GM19372 (cell line): ENCODE results near the gene MBNL3.

Experiments
- ATAC-seq: cut with Tn5 transposase; IDR thresholded peaks from one replicate; pipeline ENCODE4 v1.9.1; 2021; ENCODE audit warnings: mild to moderate bottlenecking, low read depth, moderate library complexity; ENCODE audit not compliant: unreplicated experiment

MBNL3 gene

DNA sequence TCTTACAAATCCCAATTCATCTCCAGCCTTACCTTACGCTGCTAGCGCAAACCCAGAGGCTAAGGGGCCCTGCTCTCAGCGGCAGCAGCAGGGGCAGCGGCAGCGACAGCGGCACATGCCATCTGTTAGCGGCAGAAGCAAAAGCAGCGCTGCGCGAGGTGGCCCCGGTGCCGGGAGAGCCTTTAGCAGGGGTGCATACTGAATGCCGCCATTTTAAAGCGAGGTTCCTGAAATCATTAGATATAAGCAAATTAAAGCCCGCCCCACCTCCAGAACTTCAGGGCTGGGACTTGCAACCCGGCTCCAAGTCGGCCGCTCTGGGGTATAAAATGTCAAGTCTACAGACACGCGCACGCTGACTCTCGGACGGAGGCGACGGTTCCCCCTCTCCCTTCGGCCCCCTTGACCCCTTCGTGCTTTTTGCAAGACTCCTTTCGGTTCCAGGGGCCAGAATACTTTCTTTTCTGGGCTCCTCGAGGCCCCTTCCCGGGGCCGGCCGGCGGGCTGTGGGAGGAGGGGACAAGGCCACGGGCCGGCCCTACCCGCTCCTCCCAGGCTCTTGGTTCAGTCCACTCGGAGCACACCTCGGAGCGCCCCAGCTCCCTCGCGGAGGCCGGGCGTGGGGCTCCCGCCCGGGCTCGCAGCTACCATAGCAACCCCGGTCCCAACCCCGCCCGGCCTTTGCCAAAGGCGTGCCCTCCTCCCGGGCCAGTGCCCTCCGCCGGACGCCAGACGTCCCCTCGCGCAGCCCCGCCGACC is at the start of gene MBNL3:
Gene MBNL3 (minus strand): TSS at position 220 of the 759 bp plus-strand sequence. CDS start 49,427 bp downstream, outside the sequence.
- peak; percentile 55 for ATAC-seq

GRCh38 chrX:132533409-132533808 is 44.6 kb upstream of the MBNL3 start:
- ATAC-seq, result no peak

GRCh38 chrX:132532913-132533312 is 44.1 kb upstream of the MBNL3 start:
- no peak for ATAC-seq

DNA sequence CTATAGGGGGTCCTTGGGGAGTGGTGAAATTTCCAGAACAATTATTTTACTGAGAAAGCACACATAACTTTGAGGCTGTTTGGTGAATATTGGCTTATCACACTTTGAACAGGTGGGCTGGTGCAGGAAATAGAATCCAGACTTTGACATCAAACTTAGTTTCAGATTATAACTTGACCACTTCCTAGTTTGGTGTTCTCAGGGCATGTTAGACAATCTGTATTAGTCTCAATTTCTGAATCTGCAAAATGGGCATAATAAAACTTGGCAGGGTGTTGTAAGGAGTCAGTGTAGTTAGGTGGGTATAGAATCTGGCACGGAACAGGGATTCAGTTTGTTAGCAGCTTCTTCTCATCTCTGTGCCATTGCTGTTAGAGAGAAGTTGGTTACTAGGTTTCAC is 43.3 kb upstream of the MBNL3 start:
- ATAC-seq, result no peak

- ATAC-seq, result no peak
Observed at GRCh38 chrX:132520792-132521191, 32.0 kb upstream of the MBNL3 start.

- ATAC-seq, result no peak
Observed at GRCh38 chrX:132520213-132520612, 31.4 kb upstream of the MBNL3 start.

DNA sequence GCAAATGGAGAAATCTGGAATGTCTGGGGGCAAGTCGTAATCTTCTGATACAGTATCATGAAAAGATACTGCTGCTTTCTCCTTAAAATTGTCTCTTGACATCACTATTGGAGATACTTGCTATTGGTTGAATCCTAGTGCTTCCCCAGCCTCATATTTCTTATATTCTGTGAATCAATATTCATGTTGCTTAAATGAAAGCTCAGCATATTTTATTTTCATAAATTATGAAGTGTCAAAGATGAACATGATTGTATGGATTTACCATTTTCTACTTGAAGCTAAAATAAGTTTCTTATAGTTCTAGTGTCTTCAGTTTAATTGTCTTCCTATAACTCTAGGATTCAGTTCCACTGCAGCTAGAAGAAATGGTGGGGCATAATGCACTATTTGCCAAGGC is 29.6 kb upstream of the MBNL3 start:
- ATAC-seq, result no peak

GRCh38 chrX:132508834-132509233 is 20.0 kb upstream of the MBNL3 start:
- no peak for ATAC-seq

DNA sequence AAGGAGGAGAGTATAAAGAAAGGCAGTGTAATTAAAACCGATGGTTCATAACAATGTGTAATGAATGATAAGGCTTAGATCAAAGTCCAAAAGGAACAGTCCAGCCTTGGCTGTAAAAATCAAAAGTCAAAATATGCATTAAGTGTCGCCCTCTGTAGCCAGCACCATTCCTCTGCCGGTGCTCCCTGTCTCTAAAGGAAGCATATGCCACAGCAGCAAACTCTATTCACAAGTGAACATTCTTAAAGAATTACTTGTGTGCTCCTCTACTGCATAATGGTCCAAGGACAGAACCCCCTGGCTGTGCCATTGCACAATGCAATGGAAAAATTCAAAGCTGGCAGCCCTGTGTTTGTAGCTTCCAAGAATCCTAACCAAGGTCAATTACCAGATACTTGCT is 16.3 kb upstream of the MBNL3 start:
- no peak for ATAC-seq

DNA sequence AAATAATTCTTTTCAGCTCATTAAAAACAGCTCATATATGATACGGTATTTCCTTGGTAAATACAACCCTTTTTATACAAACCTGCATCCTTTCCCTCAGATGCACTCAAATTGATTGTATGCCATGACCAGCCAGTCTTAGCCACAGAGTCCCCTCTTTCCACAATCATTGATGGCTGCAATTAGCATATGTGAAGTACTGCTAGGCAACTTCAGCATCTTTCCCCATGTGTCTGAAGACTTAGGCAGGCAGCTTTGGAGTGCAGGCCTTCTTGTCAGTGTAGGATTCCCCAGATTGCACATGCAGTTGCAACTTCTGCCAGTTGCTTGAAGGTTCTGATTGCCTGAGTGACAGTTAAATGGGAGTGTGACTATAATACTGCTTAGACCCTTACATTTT is 15.6 kb upstream of the MBNL3 start:
- no peak for ATAC-seq

GRCh38 chrX:132501606-132502005 is 12.8 kb upstream of the MBNL3 start:
- ATAC-seq, result no peak

- ATAC-seq, result no peak
Observed at GRCh38 chrX:132497432-132497831, 8.6 kb upstream of the MBNL3 start.

- no peak for ATAC-seq
Observed at GRCh38 chrX:132493095-132493494, 4.3 kb upstream of the MBNL3 start.

DNA sequence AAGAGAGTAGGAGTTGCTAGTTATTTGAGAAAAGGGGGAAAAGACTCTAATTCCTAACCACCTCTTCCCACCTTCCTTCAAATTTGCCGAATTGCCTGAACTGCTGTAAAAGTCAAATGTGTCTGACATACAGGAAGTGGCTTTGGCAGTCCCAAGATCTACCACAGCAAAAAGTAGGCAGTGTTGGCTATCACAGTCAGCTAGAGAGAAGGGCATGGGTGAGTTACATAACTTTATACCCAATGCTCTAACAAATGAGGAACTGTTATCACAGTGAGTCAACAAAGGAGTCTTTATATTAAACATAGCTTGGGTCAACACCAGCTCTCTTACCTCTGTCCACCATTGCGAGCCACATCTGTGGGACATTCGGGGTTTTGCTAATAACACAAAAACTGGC is 2.4 kb upstream of the MBNL3 start:
- peak; percentile 36 for ATAC-seq

DNA sequence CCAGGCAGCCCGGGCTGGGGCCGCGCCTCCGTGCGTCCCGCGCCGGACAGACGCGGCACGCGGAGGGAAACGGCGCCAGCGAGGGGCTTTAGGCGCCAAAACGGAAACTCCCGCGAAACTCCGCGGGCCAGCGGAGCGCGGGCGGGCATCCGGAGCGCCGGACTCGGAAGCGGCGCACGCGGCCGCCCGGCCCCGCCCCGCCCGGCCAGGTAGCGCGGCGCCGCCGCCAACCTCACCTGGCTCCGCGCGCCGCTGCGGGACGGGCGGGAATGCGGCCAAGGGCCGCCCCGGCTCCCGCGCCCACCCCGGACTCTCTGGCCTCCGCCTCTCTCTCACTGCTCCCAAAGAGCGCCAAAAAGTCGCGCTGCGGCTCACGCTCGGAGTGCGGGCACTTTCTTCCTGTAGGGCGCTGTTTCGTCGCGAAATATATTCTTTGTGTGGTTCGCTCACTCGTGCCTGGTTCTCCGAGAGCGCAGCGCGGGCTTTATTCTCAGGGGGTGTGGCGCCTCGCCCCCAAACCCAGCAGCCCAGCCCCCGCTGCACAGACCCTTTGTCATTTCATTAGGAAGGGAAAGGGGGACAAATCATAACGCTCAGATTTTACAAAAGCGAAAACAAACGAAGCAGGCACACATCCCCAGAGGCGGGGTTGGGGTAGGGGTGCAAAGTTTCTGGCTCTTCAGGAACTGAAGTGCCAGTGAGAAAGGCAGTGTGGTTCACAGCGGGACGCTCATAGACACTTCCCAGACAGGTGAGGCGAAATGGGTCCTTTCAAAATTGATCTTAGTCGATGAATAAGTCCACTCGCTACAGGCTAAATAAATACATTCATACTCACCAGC is 961 bp upstream of the MBNL3 start:
- peak; percentile 30 for ATAC-seq

GRCh38 chrX:132488180-132488705 is 595 bp downstream of the MBNL3 start:
- ATAC-seq, result no peak

DNA sequence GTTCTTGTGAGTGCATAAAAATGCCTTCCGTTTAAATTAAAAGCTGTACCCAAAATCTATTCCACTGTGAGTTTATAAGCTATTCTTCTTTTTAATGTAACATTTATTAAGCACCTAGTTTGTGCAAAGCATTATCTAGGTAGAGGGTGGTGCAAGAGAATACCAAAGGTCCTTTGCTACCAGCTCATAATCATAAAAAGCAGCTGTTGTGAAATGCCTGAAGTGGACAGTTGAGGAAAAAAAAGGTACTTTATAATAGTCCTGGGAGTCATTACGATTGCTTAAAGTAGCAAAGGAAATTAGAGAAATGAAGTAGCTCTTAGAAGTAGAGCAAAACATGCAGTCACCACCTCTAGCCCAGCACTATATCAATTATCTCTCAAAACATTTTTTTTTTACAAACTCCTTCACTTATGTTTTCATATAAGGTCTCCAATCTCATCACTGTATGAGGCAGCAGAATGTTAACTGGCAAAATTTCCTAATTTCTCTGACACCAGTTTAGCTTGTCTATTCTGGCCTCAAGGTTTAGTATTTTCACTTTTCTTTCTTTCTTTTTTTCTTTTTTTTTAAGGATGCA is 2.1 kb downstream of the MBNL3 start:
- ATAC-seq, result no peak

DNA sequence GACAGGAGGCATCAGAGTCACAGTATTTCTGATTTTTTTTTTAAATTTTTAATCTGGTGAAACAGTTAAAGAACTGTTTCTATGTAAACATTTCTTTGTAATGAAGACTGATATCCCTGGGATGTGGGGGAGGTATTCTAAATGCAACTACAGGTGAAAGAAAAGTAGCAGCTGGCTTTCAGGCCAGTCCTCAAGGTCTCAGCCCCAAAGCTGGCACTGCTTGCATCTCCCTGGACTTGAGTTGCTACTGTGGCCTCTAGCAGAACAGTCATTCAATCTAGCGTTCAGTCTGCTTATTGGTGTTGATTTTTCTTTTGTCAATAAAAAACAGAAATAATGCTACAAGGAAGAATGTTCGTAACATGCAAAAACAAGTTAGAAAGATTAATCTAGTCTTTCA is 4.9 kb downstream of the MBNL3 start:
- ATAC-seq, result no peak

DNA sequence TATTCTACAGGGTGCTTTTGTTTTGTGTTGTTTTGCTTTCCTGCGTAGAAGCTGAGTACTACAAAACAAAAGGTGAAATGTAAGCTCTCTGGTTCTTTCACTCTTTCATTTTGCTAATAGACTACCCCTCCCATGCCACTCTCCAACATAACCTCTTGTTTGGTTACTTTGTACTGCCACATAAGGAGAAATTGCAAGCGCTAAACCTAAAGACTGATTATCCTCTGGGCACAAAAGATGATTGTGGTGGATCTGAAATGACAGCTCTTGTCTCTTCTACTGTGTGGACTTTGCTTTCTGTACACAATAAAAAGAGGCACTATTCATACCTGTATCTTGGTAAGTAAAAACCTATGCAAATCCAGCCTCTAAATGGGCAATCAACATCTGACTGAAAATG is 5.3 kb downstream of the MBNL3 start:
- ATAC-seq, result no peak

GRCh38 chrX:132482632-132483031 is 6.2 kb downstream of the MBNL3 start:
- no peak for ATAC-seq

DNA sequence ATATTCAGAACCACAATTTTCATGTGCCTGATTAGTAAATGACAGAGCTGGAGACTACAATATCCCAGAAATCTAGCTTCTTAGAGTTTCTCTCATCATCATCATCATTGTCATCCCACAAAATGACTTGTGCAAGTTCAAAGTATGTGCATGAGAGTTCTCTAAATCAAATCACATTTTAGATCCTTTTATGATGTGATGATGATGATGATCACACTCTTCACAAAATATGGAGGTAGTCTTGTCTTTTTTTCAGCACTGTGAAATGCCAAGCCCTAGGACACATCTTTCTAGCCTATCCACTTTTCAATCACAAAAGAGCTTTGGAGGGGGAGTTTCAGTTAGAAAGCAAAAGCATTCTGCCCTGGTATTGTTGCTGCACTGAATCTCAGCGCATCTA is 7.4 kb downstream of the MBNL3 start:
- no peak for ATAC-seq
